B cell (primary cell): Measurements from ENCODE around the gene PCDHB7.

ENCODE experiments used
- CTCF ChIP-seq: fragments of 200-600 bp; IDR thresholded peaks from one replicate; pipeline ENCODE4 v1.8.0; 2022; ENCODE audit warnings: antibody characterized with exemption, mild to moderate bottlenecking
- EZH2 ChIP-seq: IDR thresholded peaks from 2 replicates; pipeline ENCODE4 v1.6.1; 2012; ENCODE audit warnings: borderline replicate concordance, low read depth, mild to moderate bottlenecking, moderate library complexity, low read length; ENCODE audit not compliant: insufficient read depth, poor library complexity, severe bottlenecking

GRCh38 chr5:141149812-141150211 lies 22.6 kb upstream of the PCDHB7 start, which contains the start of gene PCDHB6:
- TF ChIP-seq CTCF (no peak), EZH2 (no peak)
